Natural killer cell (primary cell): ENCODE results near the gene RUBCN. TPM values are rescaled to one million over a fixed set of nuclear protein-coding genes. Genes with fewer than 3 reads are reported as not detected.
"Not testable (repeated sequence)": the region's sequence is repeated elsewhere in the genome, so short reads cannot be mapped to it uniquely, and the experiment has no call there.

Experiments
- ATAC-seq, 3 donors: fragments of 150-1000 bp in 2 of 3; fragments of 200-7000 bp in 1 of 3; cut with Tn5 transposase; 1 replicate in 1 of 3; 2 replicates in 2 of 3; pipeline ENCODE4 v1.10.0; 2021; ENCODE audit warnings: mild to moderate bottlenecking in 2 of 3, moderate library complexity in 2 of 3
- DNase-seq, 2 donors: peaks; one replicate each; pipeline versions ENCODE4 v3.0.0 to v3.0.0-alpha.2; 2013 to 2021; ENCODE audit warnings: mixed read lengths in 1 of 2
- H3K27ac ChIP-seq: one replicate; pipeline ENCODE4 v1.5.1; 2013; ENCODE audit warnings: mild to moderate bottlenecking, low read length
- H3K27me3 ChIP-seq: one replicate; pipeline ENCODE4 v1.6.1; 2013; ENCODE audit warnings: low read length; ENCODE audit not compliant: control insufficient read depth, insufficient read depth
- H3K36me3 ChIP-seq: one replicate; pipeline ENCODE4 v1.6.1; 2013; ENCODE audit warnings: low read length; ENCODE audit not compliant: control insufficient read depth, insufficient read depth
- H3K4me1 ChIP-seq: one replicate; pipeline ENCODE4 v1.6.1; 2013; ENCODE audit warnings: low read length; ENCODE audit not compliant: control insufficient read depth, insufficient read depth
- H3K4me3 ChIP-seq: one replicate; pipeline ENCODE4 v1.5.1; 2013; ENCODE audit warnings: low read length
- H3K9me3 ChIP-seq: one replicate; pipeline ENCODE4 v1.6.1; 2013; ENCODE audit warnings: low read length; ENCODE audit not compliant: control insufficient read depth, insufficient read depth
- H3K27ac Mint-ChIP-seq, 2 donors: one replicate each; pipeline ENCODE4 v1.8.0; 2022; ENCODE audit warnings: mild to moderate bottlenecking in 2 of 2, mixed read lengths in 2 of 2, moderate library complexity in 1 of 2
- H3K27me3 Mint-ChIP-seq, 2 donors: one replicate each; pipeline ENCODE4 v1.8.0; 2022; ENCODE audit warnings: low read depth in 2 of 2, mixed read lengths in 2 of 2
- H3K36me3 Mint-ChIP-seq: one replicate; pipeline ENCODE4 v1.8.0; 2022; ENCODE audit warnings: mixed read lengths
- H3K4me1 Mint-ChIP-seq, 2 donors: one replicate each; pipeline ENCODE4 v1.8.0; 2022; ENCODE audit warnings: mixed read lengths in 2 of 2
- H3K4me3 Mint-ChIP-seq: one replicate; pipeline ENCODE4 v1.8.0; 2022; ENCODE audit warnings: mild to moderate bottlenecking, moderate library complexity, mixed read lengths
- H3K9me3 Mint-ChIP-seq, 2 donors: one replicate each; pipeline ENCODE4 v1.8.0; 2022; ENCODE audit warnings: mixed read lengths in 2 of 2
- WGBS: methylation state at CpG from one replicate; pipeline ENCODE4 v1.1.7; 2013; ENCODE audit warnings: missing lambda C conversion rate; ENCODE audit not compliant: insufficient coverage; 5-methylcytosine and 5-hydroxymethylcytosine counted together
- intact Hi-C: fragments of 100-400 bp; cut with micrococcal nuclease; formaldehyde crosslinking; loops from one replicate; pipeline ENCODE4 v1.14.2; 2022
- total RNA-seq, 4 donors: library from RNA; stranded (reverse); fragments of 120-200 nt in 1 of 4; gene quantifications; one replicate each; pipeline versions ENCODE4 v1.2.3 to v1.2.4, GENCODE V29; 2013 to 2022
- TF ChIP-seq, protein P1 (sequence below): fragments of 200-600 bp; IDR thresholded peaks from one replicate; pipeline ENCODE4 v1.8.0; 2022; ENCODE audit warnings: antibody characterized with exemption

RUBCN gene
- total RNA-seq, 3 donors from 2014 or later (not counting 1 experiment from before 2014, with no cell fraction given), result 51.2 to 58.5 (median 57.6) TPM

DNA sequence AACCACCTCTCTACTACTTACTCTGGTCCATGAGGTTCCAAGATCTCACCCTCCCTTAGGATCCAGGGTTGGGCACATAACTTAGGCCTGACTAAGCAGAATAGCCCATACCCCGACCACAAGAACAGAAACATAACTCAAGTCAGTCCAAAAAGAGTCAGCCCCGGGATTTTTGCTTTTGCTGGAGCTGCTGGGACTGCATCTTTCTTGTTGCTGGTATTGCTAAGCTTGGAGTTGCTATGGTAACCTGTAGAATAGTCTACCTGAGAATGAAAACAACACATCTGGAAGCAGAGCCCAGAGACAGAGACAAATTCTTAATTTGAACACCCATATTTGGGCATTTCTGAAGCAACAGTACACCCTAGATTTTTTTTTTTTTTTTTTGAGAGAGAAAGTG, 6.5 kb downstream of the RUBCN start:
- no peak overlapping the region for H3K27ac ChIP-seq
- intact Hi-C loops, result no loop called here
- ATAC-seq (no peak), DNase-seq (peak in 1 of 2 donors; percentile 35)
- no peak overlapping the region for H3K4me3 ChIP-seq
- Mint-ChIP-seq H3K36me3 (no peaks in the 10 kb centered on the region), H3K4me3 (no peak overlapping the region), H3K27me3 (no peaks in the 10 kb centered on the region), H3K9me3 (no peaks in the 10 kb centered on the region), H3K4me1 (peaks cover 21 to 23% of the 10 kb centered on the region in 2 donors), H3K27ac (no peak overlapping the region)
- TF ChIP-seq, protein P1, sequence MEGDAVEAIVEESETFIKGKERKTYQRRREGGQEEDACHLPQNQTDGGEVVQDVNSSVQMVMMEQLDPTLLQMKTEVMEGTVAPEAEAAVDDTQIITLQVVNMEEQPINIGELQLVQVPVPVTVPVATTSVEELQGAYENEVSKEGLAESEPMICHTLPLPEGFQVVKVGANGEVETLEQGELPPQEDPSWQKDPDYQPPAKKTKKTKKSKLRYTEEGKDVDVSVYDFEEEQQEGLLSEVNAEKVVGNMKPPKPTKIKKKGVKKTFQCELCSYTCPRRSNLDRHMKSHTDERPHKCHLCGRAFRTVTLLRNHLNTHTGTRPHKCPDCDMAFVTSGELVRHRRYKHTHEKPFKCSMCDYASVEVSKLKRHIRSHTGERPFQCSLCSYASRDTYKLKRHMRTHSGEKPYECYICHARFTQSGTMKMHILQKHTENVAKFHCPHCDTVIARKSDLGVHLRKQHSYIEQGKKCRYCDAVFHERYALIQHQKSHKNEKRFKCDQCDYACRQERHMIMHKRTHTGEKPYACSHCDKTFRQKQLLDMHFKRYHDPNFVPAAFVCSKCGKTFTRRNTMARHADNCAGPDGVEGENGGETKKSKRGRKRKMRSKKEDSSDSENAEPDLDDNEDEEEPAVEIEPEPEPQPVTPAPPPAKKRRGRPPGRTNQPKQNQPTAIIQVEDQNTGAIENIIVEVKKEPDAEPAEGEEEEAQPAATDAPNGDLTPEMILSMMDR, result no peak
- H3K4me1 ChIP-seq, result peaks cover 6% of the 10 kb centered on the region
- no peaks in the 10 kb centered on the region for H3K27me3 ChIP-seq
- H3K36me3 ChIP-seq, result peaks cover 2% of the 10 kb centered on the region
- 47% methylated on average over 2 of the region's 2 CpGs for WGBS
- H3K9me3 ChIP-seq, result no peaks in the 10 kb centered on the region

- intact Hi-C loops, result no loop called here
- Histone ChIP-seq H3K27me3 (no peaks in the 10 kb centered on the region), H3K4me1 (peaks cover 3% of the 10 kb centered on the region), H3K27ac (no peak overlapping the region), H3K9me3 (no peaks in the 10 kb centered on the region), H3K36me3 (no peaks in the 10 kb centered on the region), H3K4me3 (no peak overlapping the region)
- H3K27ac Mint-ChIP-seq, result no peak overlapping the region
- WGBS, result 75% methylated on average over 8 of the region's 8 CpGs
- DNase-seq, result no peak
- H3K36me3 Mint-ChIP-seq, result no peaks in the 10 kb centered on the region
- H3K9me3 Mint-ChIP-seq, result no peaks in the 10 kb centered on the region
- no peaks in the 10 kb centered on the region for H3K27me3 Mint-ChIP-seq
- H3K4me1 Mint-ChIP-seq, result peaks cover 15% of the 10 kb centered on the region in 2 donors
- TF ChIP-seq, protein P1, result no peak
- H3K4me3 Mint-ChIP-seq, result no peak overlapping the region
- ATAC-seq, result no peak
Measured at GRCh38 chr3:197728487-197728886, 8.2 kb downstream of the RUBCN start.

GRCh38 chr3:197727878-197728277, 8.8 kb downstream of the RUBCN start:
- H3K4me1 Mint-ChIP-seq, result peaks cover 15% of the 10 kb centered on the region in 2 donors
- not testable (repeated sequence) for DNase-seq

GRCh38 chr3:197722734-197723133, 14.0 kb downstream of the RUBCN start:
- peaks cover 9 to 15% of the 10 kb centered on the region in 2 donors for H3K4me1 Mint-ChIP-seq
- H3K9me3 Mint-ChIP-seq, result no peaks in the 10 kb centered on the region
- H3K27me3 Mint-ChIP-seq, result no peaks in the 10 kb centered on the region
- H3K36me3 ChIP-seq, result no peaks in the 10 kb centered on the region
- H3K27me3 ChIP-seq, result no peaks in the 10 kb centered on the region
- ATAC-seq (no peak), DNase-seq (no peak)
- no peaks in the 10 kb centered on the region for H3K36me3 Mint-ChIP-seq
- no peak overlapping the region for H3K4me3 Mint-ChIP-seq
- intact Hi-C loops, result no loop called here
- H3K27ac Mint-ChIP-seq, result no peak overlapping the region
- TF ChIP-seq, protein P1, result no peak
- H3K4me1 ChIP-seq, result peaks cover 3% of the 10 kb centered on the region
- H3K9me3 ChIP-seq, result no peaks in the 10 kb centered on the region
- WGBS, result 100% methylated on average over 1 of the region's 2 CpGs
- no peak overlapping the region for H3K27ac ChIP-seq
- H3K4me3 ChIP-seq, result no peak overlapping the region

More at GRCh38 chr3:197727878-197728277, 8.8 kb downstream of the RUBCN start:
- H3K27ac Mint-ChIP-seq, result peak overlapping the region in 1 of 2 donors; percentile 8
- ATAC-seq, H3K36me3 Mint-ChIP-seq, H3K9me3 Mint-ChIP-seq, H3K9me3 ChIP-seq, intact Hi-C loops, H3K4me3 Mint-ChIP-seq, H3K4me3 ChIP-seq, H3K27ac ChIP-seq, H3K36me3 ChIP-seq, H3K27me3 ChIP-seq, H3K4me1 ChIP-seq, H3K27me3 Mint-ChIP-seq: not testable (repeated sequence)
- 93% methylated on average over 3 of the region's 3 CpGs for WGBS
